GM12874 (cell line): ENCODE results near the gene PEX16.

Experiments
- TF ChIP-seq, protein P1 (sequence below): IDR thresholded peaks from 2 replicates; pipeline ENCODE4 v1.5.1; 2011; ENCODE audit warnings: low read depth, mild to moderate bottlenecking, control low read depth, low read length, moderate library complexity; ENCODE audit not compliant: insufficient read depth

PEX16 gene

DNA sequence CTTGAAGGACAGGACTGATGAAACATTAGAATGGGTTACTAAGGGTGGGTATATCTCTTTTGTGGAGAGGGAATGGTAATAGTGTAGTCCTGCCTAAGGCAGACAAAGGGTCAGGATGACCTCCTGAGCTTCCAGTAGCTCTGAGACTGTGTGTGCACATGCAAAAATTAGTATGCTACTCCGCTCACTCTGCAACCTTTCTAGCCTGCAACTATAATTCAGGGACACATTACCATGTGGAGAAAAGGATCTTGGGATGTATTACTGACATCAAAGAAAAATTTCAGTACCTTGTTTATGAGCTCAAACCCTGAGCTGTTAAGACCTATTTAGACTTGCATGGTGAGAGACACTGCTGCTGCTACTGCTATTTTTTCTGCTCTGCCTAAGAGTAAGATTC, 30.2 kb upstream of the PEX16 start:
- TF ChIP-seq, protein P1, sequence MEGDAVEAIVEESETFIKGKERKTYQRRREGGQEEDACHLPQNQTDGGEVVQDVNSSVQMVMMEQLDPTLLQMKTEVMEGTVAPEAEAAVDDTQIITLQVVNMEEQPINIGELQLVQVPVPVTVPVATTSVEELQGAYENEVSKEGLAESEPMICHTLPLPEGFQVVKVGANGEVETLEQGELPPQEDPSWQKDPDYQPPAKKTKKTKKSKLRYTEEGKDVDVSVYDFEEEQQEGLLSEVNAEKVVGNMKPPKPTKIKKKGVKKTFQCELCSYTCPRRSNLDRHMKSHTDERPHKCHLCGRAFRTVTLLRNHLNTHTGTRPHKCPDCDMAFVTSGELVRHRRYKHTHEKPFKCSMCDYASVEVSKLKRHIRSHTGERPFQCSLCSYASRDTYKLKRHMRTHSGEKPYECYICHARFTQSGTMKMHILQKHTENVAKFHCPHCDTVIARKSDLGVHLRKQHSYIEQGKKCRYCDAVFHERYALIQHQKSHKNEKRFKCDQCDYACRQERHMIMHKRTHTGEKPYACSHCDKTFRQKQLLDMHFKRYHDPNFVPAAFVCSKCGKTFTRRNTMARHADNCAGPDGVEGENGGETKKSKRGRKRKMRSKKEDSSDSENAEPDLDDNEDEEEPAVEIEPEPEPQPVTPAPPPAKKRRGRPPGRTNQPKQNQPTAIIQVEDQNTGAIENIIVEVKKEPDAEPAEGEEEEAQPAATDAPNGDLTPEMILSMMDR, result no peak

DNA sequence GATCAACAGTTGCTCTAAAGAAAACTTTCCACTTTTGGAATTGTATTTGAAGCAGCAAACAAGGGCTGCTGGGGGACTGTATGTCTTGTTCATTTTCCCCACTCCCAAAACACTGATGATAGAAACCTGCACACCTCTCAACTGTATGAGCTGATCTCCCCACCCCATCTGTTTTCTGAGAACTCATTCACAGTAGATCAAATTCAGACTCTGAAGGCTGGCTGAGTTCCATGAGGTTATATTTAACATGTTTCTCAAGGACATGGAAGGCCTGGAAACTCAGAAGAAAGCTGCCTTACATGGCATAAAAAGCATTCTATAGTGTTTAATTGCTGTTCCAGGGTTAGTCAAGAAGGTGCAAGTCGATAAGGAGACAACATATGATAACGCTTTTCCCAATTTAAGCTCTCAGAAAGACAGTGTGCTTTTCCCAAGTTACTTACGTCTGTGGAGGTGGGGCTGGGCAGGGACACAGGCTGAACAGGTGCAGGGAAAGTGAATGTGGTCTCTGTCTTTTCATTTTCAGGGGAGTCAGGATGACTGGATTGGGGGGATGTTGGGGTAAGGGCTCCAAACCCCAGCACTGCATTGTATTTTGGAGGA, 27.8 kb upstream of the PEX16 start:
- TF ChIP-seq, protein P1, result no peak

DNA sequence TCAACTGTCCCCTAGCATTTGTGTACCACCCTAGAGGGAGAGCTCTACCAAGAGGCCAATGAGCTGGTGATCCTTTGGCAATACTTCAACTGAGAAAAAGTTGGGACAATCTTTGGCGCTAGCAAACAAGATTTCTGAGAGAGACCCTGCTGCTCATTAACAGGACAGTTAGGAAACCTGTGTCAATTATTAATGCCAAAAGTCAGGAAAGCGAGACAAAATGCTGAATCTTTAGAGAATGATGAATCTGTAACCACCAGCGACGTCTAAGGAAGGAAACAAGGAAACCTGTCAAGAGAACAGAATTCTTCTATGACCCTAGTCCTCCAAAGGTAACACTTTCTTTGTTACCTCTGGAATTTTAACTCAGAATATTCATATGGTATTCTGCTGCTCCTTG, 24.7 kb upstream of the PEX16 start:
- TF ChIP-seq, protein P1, result no peak

DNA sequence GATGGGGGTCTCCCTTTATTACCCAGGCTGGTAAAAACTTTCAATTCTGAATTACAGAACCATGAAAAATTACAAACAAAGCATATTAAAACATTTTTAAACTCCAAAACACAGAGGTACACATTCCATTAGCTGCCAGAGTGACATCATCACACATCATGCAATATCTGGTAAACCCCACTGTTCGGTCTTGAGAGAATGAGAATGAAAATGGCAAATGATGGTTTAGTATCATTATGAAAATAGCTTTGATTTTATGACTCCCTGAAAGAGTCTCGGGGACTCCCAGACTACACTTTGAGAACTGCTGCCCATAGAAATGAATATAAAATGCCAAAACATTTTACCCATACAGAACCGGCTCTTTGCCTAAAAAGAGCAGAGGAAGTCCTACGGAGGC, 23.6 kb upstream of the PEX16 start:
- TF ChIP-seq, protein P1, result no peak

DNA sequence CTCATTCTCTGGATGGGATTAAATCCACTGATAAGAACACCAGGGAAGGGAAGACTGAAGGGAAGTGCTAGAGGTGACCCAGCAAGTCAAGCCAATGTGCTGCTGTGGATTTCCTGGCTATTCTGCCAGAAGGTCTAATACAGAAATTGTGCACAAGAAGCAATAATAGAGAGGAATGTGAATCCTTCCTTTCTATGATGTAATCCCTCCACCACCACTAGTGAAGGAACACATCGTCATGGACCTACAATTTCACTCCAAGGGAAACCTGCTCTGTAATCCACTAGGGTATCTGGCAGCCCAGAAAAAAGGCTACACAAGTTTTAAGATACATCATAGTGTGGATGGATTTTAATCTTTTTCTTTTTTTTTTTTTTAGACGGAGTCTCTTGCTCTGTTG, 22.2 kb upstream of the PEX16 start:
- TF ChIP-seq, protein P1, result no peak

DNA sequence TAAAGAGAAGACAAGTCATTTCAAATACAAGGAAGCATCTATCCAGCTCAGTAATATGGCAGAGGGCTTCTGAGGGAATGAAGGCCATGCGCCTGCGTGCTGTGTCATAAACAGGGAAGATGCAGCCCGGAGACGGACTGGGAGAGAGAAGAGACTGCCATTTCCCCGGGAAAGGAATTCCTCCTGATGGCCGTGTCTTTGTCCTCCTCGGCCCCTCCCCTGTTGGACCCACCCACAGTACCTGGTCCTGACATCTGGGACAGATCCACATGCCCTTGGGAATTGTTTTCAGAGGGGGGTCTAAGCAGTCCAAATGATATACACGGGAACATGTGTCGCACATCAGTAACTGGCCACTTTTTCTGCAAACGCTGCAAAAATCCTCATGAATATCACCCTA, 20.2 kb upstream of the PEX16 start:
- TF ChIP-seq, protein P1, result no peak

DNA sequence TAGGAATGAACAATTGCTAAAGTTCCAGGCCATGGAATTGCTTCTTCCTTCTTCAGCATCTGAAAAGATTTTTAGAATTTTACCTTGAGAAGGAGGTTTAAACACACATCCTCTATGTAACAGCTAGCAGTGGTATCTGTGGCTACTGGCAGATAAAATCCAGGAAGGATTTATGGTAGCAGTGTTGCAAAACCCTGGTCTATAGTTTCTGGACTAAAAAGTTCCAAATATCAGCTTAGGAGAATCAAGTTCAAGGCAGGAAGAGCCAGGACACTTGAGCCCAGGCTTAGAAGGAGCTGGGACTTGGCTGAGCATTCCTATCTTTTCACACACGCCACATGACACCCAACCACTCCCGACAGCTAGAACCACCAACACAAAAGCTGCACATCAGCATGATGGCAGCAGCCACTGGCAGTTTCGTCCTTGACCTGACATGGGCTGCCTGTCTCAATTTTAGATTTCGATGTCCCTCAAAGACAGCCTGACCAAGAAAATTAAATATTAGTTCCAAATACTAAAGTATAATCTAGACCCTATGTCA, 18.9 kb upstream of the PEX16 start:
- TF ChIP-seq, protein P1, result no peak
